Fibroblast of gingiva (primary cell): Measurements from ENCODE around the gene RIMBP2.

Experiments
- DNase-seq: peaks from one replicate; pipeline ENCODE4 v3.0.0-alpha.2; 2011; ENCODE audit warnings: low read depth

The RIMBP2 gene

DNA sequence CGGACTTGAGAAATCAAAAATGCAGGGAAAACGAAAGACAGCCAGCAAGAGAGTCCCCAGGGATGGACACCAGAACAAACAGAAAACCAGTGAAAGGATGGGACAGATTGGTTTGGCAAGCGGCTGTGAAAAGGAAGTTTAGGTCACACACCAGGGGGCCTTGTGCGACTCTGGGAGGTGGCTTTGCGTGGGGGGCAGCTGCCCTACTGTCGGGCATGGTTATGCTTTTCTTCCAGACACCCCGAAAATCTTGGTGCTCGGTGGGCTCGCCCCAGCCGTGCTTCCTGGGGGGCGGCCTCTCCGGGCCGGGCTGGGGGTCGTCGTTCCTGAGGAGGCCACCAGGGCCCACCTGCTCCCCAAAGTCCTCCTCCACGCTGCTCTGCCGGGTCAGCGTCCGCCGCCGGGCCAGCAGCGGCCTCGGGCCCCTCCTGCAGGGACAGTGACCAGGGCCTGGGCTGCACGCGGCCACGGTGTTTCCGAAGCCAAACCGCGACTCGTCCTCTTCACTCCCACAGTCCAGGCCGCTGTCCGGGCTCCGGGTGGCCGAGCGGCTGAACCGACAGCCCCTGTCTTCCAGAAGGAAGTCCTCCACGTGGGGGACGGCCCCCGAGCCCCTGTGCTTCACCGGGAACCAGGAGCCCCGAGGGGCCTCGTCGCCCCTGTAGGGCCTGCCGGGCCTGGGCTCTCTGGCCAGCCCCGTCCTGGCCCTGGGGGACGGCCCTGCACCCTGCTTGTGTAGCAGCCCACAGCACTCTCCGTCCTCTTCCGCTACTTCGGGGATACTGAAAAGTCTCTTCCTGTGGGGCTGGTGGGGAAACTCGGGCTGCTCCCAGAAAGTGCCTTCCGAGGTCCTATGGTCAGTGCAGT, 291.9 kb downstream of the RIMBP2 start:
- no peak for DNase-seq

DNA sequence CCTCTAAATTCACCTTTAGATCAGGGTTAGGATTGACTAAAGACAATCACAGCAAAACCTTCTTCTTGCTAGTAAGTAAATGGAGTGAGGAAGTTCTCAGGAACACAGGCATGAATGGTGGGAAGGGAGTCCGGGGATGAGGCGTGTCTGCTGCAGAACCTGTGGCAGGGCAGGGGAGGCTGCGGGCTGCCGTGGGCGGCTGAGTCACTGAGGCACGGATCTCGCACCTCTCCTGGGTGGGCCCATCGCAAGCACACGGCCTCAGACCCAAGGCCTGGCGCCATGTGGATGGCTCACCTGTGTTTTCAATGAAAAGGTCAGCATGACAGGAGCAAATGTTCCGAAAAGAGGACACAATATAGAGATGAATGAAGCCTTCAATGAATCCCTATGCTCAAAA, 293.0 kb downstream of the RIMBP2 start:
- DNase-seq, result no peak

DNA sequence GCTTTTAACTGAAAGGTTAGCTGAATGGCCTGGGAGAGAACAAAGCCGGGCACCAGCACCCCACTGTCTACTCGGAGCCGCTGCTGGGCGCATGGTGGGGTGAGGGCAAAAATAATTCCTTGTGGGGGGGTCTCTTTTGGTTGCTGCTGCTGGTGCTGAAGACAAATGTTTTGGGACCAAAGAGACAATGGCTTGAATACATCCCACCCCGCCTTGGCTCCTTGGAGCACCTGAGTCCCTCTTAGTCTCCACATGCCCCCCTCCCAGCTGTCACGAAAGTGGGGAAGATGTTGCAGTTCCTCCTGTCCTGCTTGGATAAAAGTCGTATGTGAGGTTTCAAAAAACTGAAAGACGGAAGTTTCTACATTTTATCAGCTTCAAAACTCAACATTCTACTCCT, 293.4 kb downstream of the RIMBP2 start:
- DNase-seq, result no peak

DNA sequence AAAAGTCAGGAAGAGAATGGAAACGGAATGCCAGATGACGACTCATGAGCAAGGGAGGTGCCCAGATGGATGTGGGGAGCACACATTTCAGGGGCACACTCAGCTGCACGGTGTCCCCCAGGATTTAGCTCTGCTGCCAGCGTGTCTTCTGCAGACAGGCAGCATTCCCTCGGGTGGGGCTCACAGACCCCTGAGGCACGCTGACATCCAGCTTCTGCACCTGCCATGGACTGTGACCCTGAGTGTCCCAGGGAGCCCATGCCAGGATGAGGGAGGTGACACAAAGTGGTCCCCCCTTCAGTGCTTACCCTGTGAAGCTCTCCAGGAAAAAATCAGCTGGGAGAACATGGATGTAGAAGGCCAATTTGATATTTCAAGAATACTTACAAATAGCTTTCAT, 294.2 kb downstream of the RIMBP2 start:
- no peak for DNase-seq

DNA sequence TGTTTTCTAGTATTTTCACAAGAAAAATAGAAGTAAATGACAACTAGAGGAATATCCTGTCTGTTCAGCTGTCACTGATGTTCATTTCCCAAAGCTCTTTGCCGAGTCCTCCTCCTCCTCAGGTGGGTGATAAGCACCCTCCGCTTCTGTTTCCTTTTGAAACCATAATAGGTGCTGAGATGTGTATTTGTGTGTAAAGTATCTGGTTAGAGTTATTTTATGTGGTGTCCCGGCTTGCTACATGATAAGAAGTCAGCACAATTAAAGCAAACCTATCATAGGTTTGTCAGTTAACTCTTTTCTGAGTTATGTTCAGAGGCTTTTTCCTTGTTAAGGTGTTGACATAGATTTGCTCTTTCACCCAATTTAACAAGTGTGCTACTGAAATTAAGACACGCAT, 296.0 kb downstream of the RIMBP2 start:
- no peak for DNase-seq

DNA sequence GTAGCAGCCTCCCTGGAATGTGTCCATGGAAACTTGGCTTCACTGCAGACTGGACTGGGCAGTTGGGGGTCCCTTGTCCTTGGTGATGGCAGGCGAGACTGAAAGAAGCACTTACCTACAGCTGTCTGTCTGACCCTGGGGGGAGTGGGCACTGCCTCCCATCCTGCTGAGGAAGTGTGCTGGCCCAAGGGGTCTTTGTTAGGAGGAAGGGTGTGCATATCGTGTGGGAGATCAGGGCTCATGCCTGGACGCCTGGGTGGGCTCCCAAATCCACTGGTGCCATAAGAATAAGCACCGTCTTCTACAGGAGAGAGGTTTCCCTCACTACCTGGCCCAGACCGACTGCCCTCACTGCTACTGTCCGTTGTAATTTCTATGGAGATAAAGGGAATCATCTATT, 297.0 kb downstream of the RIMBP2 start:
- DNase-seq, result no peak

DNA sequence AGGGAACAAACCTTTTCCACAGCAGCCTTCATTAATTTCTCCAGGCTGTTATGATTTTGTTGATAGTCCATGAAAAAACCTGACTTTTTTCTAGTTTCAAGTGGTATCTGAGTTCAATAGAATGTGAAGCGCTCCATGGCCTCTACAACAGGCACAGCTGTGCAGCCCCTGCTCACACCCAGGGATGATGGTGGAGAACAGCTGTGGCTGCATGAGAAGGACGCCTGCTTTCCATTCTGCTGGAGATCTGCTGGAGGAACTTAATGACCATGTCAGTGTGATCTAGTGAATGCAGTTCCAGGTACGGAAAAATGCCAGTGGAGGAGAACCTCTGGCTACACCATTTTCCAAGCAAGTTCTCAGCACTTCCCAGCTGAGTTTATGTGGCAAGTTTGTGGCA, 297.8 kb downstream of the RIMBP2 start:
- DNase-seq, result no peak

DNA sequence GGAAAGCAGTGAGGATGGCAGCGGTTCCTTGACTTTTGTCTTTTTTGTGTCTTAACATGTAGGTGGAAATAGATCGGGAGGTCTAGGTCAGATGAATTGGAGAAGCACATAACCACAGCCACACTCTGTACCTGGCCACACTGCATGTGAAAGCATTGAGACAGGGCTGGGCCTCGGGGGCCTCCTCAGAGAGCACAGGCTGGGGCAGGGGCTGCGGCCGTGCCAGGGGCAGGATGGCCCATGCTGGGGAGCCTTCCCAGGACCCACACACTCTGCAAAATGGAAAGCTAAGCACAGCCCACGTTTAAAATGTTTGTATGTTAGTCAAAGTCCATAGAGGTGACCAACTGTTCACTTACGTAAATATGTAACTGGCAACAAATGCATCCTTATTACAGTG, 301.7 kb downstream of the RIMBP2 start:
- no peak for DNase-seq

DNA sequence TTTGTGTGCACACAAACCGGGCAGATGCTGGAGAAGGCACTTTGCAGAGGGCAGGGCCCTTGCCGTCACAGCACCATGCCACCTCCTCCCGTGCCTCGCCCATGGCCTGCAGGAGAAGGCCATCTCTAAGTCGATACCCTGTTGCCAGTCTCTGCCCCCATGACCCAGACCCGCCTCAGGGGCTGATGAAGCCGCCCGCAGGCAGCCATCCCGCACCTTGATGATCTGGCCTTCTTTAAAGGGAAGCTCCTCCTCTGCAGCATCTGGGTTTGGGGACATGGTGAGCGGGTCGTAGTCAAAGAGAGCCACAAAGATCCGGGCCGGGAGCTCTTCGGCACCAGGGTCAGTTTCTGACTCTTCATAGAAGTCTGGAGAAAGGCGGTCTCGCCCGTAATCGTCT, 302.2 kb downstream of the RIMBP2 start:
- no peak for DNase-seq

DNA sequence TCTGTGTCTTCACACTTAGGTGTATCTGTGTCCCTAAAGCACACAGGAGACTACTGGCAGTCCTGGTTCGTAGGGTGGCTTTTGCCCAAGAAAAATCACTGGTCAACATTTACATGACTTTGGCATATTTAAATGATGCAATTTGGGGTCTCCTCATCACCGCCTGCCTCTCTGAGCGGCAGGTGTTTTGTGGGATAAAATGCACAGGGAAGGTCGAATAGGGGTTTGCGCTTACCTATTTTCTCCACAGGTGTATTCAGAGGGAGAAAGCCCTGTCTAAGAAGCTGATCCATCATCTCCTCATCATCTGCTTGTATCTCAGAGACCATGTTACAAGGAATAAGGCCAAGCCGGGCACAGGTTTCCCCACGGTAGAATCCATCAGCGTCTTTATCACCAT, 303.7 kb downstream of the RIMBP2 start:
- DNase-seq, result no peak

DNA sequence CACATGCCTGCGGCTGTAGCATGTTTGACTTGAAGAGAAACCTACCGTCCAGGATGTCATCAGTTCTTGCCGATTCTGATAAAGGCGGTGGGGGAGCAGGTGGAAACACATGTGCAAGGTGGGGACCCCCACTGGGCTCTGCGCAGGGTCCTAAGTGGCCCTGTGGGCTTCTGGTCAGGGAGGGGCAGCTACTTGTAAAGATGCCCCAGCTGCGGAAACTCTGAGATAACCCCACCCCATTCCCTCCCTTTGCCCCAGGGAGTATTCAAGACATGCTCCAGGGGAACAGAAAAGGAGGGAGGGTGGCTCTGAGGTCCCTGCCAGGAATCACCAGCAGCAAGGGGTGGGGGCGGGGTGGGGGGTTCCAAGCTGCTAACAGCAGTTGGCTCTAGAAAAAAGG, 310.8 kb downstream of the RIMBP2 start:
- DNase-seq, result no peak

DNA sequence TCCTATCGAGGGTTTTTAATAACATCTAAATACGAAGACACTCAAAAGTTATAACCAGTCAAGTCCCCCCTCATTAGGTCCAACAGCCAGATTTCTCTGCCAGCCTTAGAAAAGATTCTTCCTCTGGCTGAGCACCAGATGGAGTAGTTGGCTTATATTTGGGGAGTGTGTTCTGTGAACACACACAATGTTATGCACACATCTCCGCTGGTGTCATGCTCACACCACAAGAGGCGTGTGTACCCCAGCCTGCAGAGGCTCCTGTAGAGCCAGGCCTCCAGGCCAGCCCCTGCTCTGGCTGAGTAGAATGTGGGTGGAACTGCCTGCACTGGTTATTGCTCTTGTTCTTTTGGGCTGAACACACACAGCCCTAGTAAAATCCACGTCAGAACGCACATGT, 314.4 kb downstream of the RIMBP2 start:
- DNase-seq, result no peak

DNA sequence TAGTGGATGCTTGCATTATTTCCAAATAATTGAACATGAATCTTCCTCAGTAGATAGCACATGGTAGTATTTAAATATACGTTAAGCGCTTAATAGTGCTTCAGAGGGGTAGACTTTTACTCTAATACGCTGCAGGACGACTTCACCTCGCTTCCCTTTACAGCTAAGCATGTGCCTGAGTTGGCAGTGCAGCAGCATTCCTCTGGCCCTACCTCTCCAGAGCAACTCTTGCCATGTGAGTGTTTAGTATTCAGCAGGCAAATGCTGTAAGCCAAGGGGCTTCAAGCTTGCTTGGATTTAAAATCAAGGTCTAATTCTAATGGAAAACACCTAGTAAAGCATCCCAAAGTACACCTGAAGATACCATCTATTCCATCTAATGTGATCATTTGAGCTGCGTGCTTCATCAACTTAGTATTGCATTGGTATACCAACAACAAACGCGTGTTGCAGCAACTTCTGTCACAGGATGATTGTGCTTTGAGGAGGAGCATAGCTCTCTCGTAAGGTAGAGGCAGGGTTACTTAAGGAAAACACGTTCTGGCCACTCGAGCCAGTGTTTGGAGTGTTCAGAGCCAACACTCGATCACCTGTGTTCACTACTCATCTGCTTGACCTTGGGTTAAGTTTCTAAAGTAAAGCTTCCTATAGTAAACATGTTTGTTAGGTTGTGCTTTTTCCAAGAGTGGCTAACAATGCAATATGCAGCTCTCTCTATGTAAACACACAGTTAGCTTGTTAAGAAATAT, 317.8 kb downstream of the RIMBP2 start:
- DNase-seq, result no peak

DNA sequence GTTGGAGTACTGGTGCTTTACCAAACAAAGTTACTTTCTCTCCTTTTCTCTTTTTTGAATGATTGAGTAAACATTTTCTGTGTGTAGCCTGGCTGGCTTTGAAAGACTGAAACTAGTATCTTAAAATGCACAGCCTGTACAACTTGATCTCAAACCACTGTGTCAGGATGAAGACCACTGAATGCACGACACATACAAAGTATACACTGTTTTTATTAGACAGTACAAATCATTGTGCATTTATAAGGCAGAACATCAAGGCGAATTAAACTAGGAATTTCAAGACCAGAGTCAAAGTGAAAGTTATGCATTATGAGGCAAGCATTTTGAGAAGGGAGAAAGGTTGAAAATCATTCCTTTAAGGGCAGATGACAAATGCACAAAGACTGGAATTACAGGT, 319.4 kb downstream of the RIMBP2 start:
- no peak for DNase-seq

DNA sequence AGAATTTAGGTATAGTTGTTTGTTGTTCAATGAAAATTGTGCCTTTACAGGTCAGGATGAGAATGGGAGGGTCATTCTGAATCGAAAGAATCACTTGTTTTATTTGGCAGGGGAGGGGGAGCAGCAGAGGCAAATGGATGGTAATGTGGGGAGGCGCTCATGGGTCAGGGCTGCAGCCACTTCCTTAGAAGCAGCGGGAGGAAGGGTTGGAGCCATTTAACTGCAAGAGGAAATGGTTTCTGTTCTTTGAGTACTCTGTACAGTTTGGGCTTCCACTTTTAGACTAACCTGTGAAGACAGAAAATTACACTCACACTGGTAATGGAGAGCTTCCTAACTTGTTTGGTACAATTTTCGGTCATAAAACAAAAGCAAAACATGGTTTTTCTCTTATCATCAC, 321.2 kb downstream of the RIMBP2 start:
- DNase-seq, result no peak

DNA sequence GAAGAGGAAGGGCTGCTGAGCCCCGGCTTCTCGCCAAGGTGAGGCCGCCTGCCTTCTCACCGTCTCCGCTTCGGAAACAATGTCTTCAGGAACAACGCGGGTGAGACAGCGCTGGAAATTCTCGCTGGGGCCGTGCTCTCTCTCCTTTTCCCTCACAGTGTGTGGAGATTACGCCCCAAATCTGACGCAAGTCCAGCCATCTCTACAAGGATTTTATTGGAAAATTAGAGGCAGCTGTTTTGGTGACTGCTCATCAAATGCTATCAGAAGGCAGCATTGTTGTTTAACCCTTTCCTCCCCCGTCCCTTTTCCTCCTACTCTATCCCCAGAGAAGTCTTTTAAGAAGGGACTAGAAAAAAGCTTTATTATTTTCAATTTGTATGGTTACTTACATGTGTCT, 324.9 kb downstream of the RIMBP2 start:
- no peak for DNase-seq

DNA sequence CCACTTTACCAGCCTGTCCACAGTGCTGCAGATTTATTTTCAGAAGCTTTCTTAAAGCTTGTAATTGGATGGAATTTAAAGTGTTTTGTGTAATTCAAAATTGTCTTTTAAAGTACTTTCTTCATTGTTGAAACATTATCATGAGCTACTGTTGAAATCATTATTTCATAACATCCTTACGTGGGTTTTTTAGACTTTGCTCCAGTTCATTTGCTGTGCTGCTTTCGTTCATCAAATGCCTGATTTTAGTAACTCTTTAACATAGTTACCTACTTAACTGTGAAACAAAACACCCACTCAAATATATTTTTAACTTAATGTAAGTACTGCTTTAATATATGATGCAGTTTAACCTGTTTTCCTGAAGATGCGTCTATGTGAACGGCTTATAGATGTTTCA, 330.9 kb downstream of the RIMBP2 start:
- no peak for DNase-seq

DNA sequence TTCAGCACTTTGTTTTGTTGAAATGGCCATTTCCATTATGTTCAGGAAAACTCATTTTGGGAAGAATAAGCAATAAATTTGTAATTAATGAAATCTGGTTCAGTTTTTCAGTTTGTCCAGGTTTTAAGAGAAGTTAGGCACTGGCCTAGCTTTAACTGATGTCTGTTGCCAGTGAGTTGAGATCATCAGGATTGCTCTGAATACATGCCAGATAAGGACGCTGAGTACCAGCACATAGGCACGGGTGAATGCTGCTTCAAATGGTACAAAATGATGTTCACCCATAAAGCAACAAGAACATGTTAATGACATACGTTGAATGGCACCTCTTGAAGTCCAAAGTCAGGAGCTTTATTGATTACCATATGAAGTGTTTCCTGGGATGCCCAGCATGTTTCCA, 331.9 kb downstream of the RIMBP2 start:
- no peak for DNase-seq

DNA sequence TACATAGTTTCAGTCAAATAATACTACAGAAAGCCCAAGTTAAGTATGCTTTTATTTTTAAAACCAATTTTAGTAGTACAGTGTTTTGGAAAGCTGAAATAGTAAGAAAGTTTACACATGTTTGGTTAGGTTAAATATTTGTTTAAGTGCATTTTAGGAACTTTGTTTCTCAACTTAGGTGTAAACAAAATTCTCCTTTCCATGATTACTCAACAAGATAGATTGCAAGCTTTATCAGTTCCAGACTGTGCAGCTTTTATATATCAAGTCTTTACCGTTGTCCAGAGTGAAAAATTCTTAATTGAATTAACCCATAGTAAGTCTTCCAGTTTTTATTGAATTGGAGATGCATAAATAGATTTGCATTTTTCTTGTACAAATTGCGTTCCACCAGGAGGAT, 333.3 kb downstream of the RIMBP2 start:
- no peak for DNase-seq

DNA sequence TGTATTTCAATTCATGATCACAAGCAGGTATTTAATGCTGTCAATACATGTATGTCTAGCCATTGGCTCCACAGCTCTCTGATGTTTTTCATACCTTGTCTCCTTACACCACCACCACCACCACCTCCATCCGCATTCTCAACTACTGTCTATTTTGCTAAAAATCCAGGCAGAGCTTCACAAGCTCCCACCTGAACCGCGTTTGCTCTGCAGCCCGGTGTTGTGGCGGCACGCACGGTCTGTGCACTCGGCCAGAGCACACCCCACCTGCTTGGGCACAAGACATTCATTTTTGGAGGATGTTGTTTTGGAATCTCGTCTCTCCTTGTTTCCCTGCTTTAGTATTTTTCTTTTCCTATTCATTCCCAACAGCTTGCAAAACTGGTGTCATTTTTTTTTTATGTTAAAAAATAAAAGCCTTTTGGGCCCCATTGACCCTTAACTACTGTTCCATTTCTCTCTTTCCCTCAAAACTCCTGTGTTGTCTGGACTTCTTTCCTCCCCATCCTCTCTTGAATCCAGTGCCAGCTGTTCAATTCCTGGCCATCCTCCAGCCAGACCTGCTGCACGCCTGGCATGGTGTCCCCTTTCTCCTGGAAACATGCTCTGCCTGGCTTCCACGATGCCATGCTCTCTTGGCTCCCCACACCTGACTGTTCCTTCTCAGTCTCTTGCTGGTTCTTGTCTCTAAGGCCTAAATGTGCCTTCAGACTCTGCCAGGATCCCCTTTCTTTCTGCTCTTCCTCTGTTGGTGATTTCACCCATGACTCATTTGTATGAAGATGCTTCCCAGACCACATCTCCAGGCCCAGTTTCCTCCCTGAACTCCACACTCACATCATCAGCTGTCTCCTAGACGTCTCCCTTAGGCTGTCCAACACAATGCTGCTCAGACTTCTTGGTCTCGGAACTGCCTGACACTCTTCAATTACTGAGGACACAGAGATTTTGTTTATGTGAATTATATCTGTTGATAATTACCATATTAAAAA, 340.5 kb downstream of the RIMBP2 start:
- no peak for DNase-seq

DNA sequence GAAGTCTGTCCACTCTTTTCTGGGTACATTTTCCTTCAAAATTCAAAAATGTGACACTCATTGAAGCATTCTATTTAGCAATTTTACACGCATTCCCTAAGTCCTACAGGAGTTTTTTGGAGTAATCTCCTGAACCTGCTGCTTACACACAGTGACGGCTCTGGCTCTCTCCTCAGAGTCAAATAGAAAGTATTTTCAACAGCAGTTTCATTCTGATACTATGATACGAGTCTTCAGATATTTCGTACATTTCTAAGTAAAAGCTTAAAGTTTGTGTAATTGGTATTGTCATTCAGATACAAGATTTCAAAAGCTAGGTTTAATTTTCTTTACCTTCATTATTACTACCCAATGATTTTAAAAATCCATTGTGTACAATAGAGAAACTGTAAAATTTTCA, 342.0 kb downstream of the RIMBP2 start:
- DNase-seq, result no peak

DNA sequence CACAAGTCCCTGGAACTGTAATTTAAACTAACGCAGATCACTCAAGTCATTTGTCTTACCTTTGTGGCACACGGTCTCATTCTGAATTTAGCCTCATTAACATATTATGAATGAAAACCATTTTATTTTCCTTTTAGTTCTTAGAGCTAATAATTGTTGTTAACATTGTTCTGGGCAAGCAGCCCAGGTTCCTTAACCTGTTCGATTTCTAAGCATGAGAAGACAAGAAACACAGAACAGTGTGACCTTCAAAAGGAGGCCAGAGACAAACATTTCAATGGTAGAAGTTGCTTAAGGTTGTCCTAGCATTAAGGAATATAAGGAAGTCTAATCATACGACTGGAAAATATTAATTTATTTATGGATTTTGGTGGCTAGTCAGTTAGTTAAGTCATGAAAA, 343.2 kb downstream of the RIMBP2 start:
- DNase-seq, result no peak
